Loucy (cell line): ENCODE results near the gene SEMA5A.

Experiments
- CTCF ChIP-seq: fragments of 200-600 bp; sonication (generic); conservative IDR thresholded peaks from 2 replicates; pipeline ENCODE4 v1.5.1; 2014; ENCODE audit warnings: mild to moderate bottlenecking, antibody characterized with exemption, low read length
- EZH2phosphoT487 ChIP-seq: fragments of 200-600 bp; IDR thresholded peaks from 2 replicates; pipeline ENCODE4 v1.6.1; 2018; ENCODE audit warnings: antibody characterized with exemption, mild to moderate bottlenecking, moderate library complexity, borderline replicate concordance

- TF ChIP-seq CTCF (no peak), EZH2phosphoT487 (no peak)
These were observed 532.7 kb downstream of the SEMA5A start for GRCh38 chr5:9013147-9013546.
